Measurements from ENCODE around the gene ARL3.
A peak's percentile ranks its signal among the peaks of the same experiment; 100 is the strongest.

Gene ARL3

DNA sequence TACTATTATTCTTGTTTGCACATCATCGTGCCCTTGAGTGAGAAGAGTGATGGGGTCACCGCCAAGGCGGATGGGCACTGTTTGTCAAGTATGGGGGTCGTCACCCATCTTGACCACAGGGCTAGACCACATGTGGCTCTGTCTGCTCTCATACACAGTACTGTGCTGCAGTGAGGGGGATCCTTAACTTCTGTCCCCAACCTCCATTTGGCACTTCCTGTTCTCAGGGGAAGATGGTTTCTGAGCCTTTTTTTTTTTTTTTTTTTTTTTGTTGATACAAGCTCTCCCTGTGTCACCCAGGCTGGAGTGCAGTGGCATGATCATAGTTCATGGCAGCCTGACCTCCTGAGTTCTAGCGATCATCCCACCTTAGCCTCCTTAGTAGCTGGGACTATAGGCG lies 43.1 kb upstream of the ARL3 start:
- Histone ChIP-seq H3K4me2 (ENCODE audit: low read length) (no peak overlapping the region), H3K79me2 (ENCODE audit: control insufficient read depth, low read length) (peaks cover 56% of the 10 kb centered on the region), H3K9me3 (ENCODE audit: control insufficient read depth, insufficient read depth, low read length) (no peaks in the 10 kb centered on the region), H3K36me3 (ENCODE audit: control insufficient read depth, low read length) (no peaks in the 10 kb centered on the region; the same call in 1 of the 2 replicates), H3K4me1 (ENCODE audit: control insufficient read depth, low read length) (no peaks in the 10 kb centered on the region), H3K9me2 (replicated peaks; ENCODE audit: control insufficient read depth, low read length) (no peaks in the 10 kb centered on the region), H3K27ac (ENCODE audit: low read depth, low read length) (no peak overlapping the region), H3K4me3 (ENCODE audit: low read length) (no peak overlapping the region), H3K27me3 (ENCODE audit: control insufficient read depth, low read length) (no peaks in the 10 kb centered on the region), H3F3A (ENCODE audit: control insufficient read depth, insufficient read depth) (no peaks in the 10 kb centered on the region), H4K20me1 (ENCODE audit: control insufficient read depth, insufficient read depth, low read depth, low read length) (0 out of 2 replicates have a peak, but pooled peaks cover 5% of the 10 kb centered on the region)
- TF ChIP-seq EZH2phosphoT487 (IDR thresholded peaks at IDR 0.05; ENCODE audit: borderline replicate concordance, low read length) = no peak
- TF ChIP-seq, protein P1, sequence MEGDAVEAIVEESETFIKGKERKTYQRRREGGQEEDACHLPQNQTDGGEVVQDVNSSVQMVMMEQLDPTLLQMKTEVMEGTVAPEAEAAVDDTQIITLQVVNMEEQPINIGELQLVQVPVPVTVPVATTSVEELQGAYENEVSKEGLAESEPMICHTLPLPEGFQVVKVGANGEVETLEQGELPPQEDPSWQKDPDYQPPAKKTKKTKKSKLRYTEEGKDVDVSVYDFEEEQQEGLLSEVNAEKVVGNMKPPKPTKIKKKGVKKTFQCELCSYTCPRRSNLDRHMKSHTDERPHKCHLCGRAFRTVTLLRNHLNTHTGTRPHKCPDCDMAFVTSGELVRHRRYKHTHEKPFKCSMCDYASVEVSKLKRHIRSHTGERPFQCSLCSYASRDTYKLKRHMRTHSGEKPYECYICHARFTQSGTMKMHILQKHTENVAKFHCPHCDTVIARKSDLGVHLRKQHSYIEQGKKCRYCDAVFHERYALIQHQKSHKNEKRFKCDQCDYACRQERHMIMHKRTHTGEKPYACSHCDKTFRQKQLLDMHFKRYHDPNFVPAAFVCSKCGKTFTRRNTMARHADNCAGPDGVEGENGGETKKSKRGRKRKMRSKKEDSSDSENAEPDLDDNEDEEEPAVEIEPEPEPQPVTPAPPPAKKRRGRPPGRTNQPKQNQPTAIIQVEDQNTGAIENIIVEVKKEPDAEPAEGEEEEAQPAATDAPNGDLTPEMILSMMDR (IDR thresholded peaks at IDR 0.05; ENCODE audit: low read depth, low read length, poor library complexity, severe bottlenecking) = no peak

DNA sequence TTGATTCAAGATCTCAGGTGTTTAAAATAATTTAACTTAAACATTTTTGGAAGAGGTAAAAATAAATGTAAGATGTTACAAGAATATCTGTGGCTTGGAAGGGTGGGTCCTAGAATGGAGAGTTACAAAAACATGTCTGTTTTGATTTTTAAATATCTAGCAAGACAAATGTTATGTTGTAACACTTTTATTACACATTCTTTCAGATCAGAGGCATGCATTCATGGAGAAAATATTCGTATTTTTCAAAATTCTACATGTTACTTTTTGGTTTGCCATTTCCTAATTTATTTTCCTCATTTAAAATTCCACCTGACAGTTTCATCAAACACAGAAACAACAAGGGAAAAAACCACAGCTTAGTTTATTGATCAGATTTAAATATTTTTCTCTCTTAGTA lies 39.5 kb upstream of the ARL3 start:
- Histone ChIP-seq H3K9me3 (ENCODE audit: control insufficient read depth, insufficient read depth, low read length) (no peaks in the 10 kb centered on the region), H3K4me1 (ENCODE audit: control insufficient read depth, low read length) (no peaks in the 10 kb centered on the region), H4K20me1 (ENCODE audit: control insufficient read depth, insufficient read depth, low read depth, low read length) (0 out of 2 replicates have a peak, but pooled peaks cover 5% of the 10 kb centered on the region), H3K9me2 (replicated peaks; ENCODE audit: control insufficient read depth, low read length) (no peaks in the 10 kb centered on the region), H3K27ac (ENCODE audit: low read depth, low read length) (no peak overlapping the region), H3K4me2 (ENCODE audit: low read length) (no peak overlapping the region), H3K4me3 (ENCODE audit: low read length) (no peak overlapping the region), H3K79me2 (ENCODE audit: control insufficient read depth, low read length) (peaks cover 60% of the 10 kb centered on the region), H3K27me3 (ENCODE audit: control insufficient read depth, low read length) (no peaks in the 10 kb centered on the region), H3K36me3 (ENCODE audit: control insufficient read depth, low read length) (no peaks in the 10 kb centered on the region; the same call in 1 of the 2 replicates), H3F3A (ENCODE audit: control insufficient read depth, insufficient read depth) (no peaks in the 10 kb centered on the region)
- TF ChIP-seq EZH2phosphoT487 (IDR thresholded peaks at IDR 0.05; ENCODE audit: borderline replicate concordance, low read length) = no peak
- TF ChIP-seq, protein P1 (IDR thresholded peaks at IDR 0.05; ENCODE audit: low read depth, low read length, poor library complexity, severe bottlenecking) = no peak

DNA sequence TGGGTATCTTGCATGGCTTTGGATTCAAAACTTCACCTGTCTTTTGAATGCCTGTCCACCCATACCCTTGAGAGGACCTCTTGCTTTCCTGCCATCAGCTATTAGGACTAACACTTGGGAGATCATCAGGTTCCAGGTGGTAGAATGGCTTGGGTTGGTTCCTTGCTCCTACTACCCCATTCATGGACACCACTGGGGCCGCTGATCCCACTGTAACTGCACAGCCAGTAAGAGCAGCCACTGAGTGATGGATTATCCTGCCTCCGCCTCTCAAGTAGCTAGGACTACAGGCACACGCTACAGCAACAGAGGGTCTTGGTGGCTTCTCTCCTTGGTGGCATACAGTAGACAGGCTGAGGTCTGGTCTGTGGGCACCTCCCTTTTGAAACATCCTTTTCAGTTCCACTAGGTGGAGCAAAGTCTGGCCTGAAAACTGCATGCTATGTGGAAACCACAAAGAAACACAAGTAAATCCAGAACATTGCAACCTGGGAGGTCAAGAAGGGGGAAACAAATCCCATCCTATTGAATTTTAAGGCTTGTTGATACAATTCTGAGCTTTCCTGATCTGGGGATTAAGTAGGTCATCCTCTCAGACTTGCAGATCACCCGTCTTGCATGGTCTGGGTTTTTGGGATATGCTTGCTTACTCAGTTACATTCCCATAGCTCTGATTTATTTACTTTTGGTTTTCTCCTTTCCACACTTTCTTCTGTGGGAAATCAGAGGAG lies 38.9 kb upstream of the ARL3 start:
- Histone ChIP-seq H3K9me3 (ENCODE audit: control insufficient read depth, insufficient read depth, low read length) (no peaks in the 10 kb centered on the region), H3K9me2 (replicated peaks; ENCODE audit: control insufficient read depth, low read length) (no peaks in the 10 kb centered on the region), H3F3A (ENCODE audit: control insufficient read depth, insufficient read depth) (no peaks in the 10 kb centered on the region), H3K79me2 (ENCODE audit: control insufficient read depth, low read length) (peaks cover 61% of the 10 kb centered on the region), H4K20me1 (ENCODE audit: control insufficient read depth, insufficient read depth, low read depth, low read length) (0 out of 2 replicates have a peak, but pooled peaks cover 5% of the 10 kb centered on the region), H3K4me1 (ENCODE audit: control insufficient read depth, low read length) (no peaks in the 10 kb centered on the region), H3K27me3 (ENCODE audit: control insufficient read depth, low read length) (no peaks in the 10 kb centered on the region), H3K4me2 (ENCODE audit: low read length) (no peak overlapping the region), H3K4me3 (ENCODE audit: low read length) (no peak overlapping the region), H3K36me3 (ENCODE audit: control insufficient read depth, low read length) (no peaks in the 10 kb centered on the region; the same call in 1 of the 2 replicates), H3K27ac (ENCODE audit: low read depth, low read length) (no peak overlapping the region)
- TF ChIP-seq EZH2phosphoT487 (IDR thresholded peaks at IDR 0.05; ENCODE audit: borderline replicate concordance, low read length) = no peak
- TF ChIP-seq, protein P1 (IDR thresholded peaks at IDR 0.05; ENCODE audit: low read depth, low read length, poor library complexity, severe bottlenecking) = peak; percentile 70
